ENCODE measurements around the gene PRIMA1. TPM values are rescaled to one million over a fixed set of nuclear protein-coding genes. Genes with fewer than 3 reads are reported as not detected.

PRIMA1 gene
- total RNA-seq, 1 experiment from 2014 or later, result 1.0 TPM

DNA sequence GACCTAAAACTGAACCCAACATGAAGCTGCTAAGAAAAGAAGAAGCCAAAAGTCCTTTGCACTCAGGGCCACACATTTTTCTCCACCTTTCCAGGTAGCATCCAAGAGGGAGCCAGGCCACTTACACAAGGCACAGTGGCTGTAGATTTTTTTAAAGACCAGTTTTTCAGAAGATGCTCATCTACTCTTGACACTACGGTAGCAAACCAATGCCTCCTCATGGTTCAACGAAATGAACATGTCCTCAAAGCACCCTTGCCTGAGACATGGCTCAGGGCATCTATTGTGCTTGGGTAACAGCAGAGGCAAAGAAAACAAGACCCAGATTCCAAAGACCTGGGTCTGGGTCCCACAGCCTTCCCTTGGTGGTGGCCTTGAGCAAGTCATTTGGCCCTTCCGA is 22.3 kb downstream of the PRIMA1 start:
- no TSS peak for BruUV-seq (replicated peaks)
- no peaks in the 10 kb centered on the region for H3K4me1 Mint-ChIP-seq (ENCODE audit: low read depth, unreplicated experiment)
- no peaks in the 10 kb centered on the region for H3K36me3 ChIP-seq (ENCODE audit: control insufficient read depth, insufficient read depth, low read length)
- no peaks in the 10 kb centered on the region for H3K9me3 ChIP-seq
- ChIA-PET POLR2A (no interaction called here), CTCF (no interaction called here)
- H3K27ac Mint-ChIP-seq (ENCODE audit: unreplicated experiment), result no peak overlapping the region
- no peak for DNase-seq
- H3K4me3 ChIP-seq (ENCODE audit: low read depth, low read length), result no peak overlapping the region
- H3K36me3 Mint-ChIP-seq (ENCODE audit: insufficient read depth, unreplicated experiment), result no peaks in the 10 kb centered on the region
- no peaks in the 10 kb centered on the region for H3K27me3 ChIP-seq (replicated peaks; ENCODE audit: control insufficient read depth, insufficient read depth, low read length)
- no peak overlapping the region for H3K4me3 Mint-ChIP-seq (ENCODE audit: unreplicated experiment)
- H3K4me1 ChIP-seq, result no peaks in the 10 kb centered on the region
- intact Hi-C loops (cut with micrococcal nuclease; ENCODE audit: unreplicated experiment), result no loop called here
- TF ChIP-seq CTCF (IDR thresholded peaks at IDR 0.05; ENCODE audit: insufficient read depth in 1 of 2, low read depth in 1 of 2, low read length in 1 of 2, severe bottlenecking in 1 of 2, unreplicated experiment in 1 of 2), result no peak
- no peaks in the 10 kb centered on the region for H3K27me3 Mint-ChIP-seq (ENCODE audit: insufficient read depth, unreplicated experiment)
- H3K9me3 Mint-ChIP-seq (ENCODE audit: unreplicated experiment), result no peaks in the 10 kb centered on the region

DNA sequence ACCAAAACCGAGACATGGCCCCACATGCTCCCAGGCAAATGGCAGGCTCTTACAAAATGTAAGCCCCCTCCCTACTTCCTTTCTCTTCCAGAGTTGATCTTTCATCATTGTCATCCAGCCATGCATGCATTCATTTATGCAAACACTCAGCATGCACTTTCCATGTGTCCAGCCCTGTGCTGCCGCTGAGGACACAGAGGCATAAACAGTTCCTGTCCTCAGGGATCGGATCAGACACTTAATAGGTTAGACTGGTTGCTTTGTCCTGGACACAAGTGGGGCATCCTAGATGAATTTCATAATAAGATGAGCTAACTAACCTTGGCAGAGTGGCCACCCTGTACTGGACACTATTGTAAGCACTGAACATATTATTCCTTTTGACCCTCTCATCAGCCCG is 23.1 kb downstream of the PRIMA1 start:
- no TSS peak for BruUV-seq (replicated peaks)
- Histone ChIP-seq H3K4me1 (no peaks in the 10 kb centered on the region), H3K9me3 (no peaks in the 10 kb centered on the region), H3K27me3 (replicated peaks; ENCODE audit: control insufficient read depth, insufficient read depth, low read length) (no peaks in the 10 kb centered on the region), H3K36me3 (ENCODE audit: control insufficient read depth, insufficient read depth, low read length) (no peaks in the 10 kb centered on the region), H3K4me3 (ENCODE audit: low read depth, low read length) (no peak overlapping the region)
- H3K27me3 Mint-ChIP-seq (ENCODE audit: insufficient read depth, unreplicated experiment), result no peaks in the 10 kb centered on the region
- H3K27ac Mint-ChIP-seq (ENCODE audit: unreplicated experiment), result no peak overlapping the region
- POLR2A ChIA-PET, result no interaction called here
- intact Hi-C loops (cut with micrococcal nuclease; ENCODE audit: unreplicated experiment), result no loop called here
- no peaks in the 10 kb centered on the region for H3K4me1 Mint-ChIP-seq (ENCODE audit: low read depth, unreplicated experiment)
- H3K9me3 Mint-ChIP-seq (ENCODE audit: unreplicated experiment), result no peaks in the 10 kb centered on the region
- no peaks in the 10 kb centered on the region for H3K36me3 Mint-ChIP-seq (ENCODE audit: insufficient read depth, unreplicated experiment)
- DNase-seq, result no peak
- CTCF ChIA-PET, result no interaction called here
- H3K4me3 Mint-ChIP-seq (ENCODE audit: unreplicated experiment), result no peak overlapping the region
- TF ChIP-seq CTCF (IDR thresholded peaks at IDR 0.05; ENCODE audit: insufficient read depth in 1 of 2, low read depth in 1 of 2, low read length in 1 of 2, severe bottlenecking in 1 of 2, unreplicated experiment in 1 of 2), result no peak

DNA sequence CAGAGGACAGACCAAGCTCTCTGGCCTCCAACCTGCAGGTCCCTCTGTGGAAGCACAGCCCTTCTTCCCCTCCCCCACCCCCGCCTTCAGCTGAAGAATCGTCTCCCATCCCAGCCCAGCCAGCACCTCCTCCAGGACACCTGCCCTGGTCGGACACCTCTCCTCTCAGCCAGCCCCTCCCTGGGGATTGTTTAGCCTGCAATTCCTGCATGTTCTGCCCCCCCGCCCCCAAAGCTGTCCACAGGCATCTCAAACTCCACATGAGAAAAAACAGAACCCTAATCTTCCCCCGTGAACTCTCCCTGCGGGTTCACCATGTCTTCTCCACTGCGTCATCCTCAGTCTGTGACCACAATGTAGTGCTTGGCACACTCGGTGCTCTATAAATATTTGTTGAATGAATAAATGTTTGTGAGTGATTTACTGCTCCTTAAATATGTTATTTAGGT is 24.1 kb downstream of the PRIMA1 start:
- Mint-ChIP-seq H3K27ac (ENCODE audit: unreplicated experiment) (no peak overlapping the region), H3K4me3 (ENCODE audit: unreplicated experiment) (no peak overlapping the region), H3K27me3 (ENCODE audit: insufficient read depth, unreplicated experiment) (no peaks in the 10 kb centered on the region), H3K36me3 (ENCODE audit: insufficient read depth, unreplicated experiment) (no peaks in the 10 kb centered on the region), H3K9me3 (ENCODE audit: unreplicated experiment) (no peaks in the 10 kb centered on the region), H3K4me1 (ENCODE audit: low read depth, unreplicated experiment) (no peaks in the 10 kb centered on the region)
- no TSS peak for BruUV-seq (replicated peaks)
- intact Hi-C loops (cut with micrococcal nuclease; ENCODE audit: unreplicated experiment), result no loop called here
- Histone ChIP-seq H3K9me3 (no peaks in the 10 kb centered on the region), H3K4me3 (ENCODE audit: low read depth, low read length) (no peak overlapping the region), H3K36me3 (ENCODE audit: control insufficient read depth, insufficient read depth, low read length) (no peaks in the 10 kb centered on the region), H3K27me3 (replicated peaks; ENCODE audit: control insufficient read depth, insufficient read depth, low read length) (no peaks in the 10 kb centered on the region), H3K4me1 (no peaks in the 10 kb centered on the region)
- no peak for TF ChIP-seq CTCF (IDR thresholded peaks at IDR 0.05; ENCODE audit: insufficient read depth in 1 of 2, low read depth in 1 of 2, low read length in 1 of 2, severe bottlenecking in 1 of 2, unreplicated experiment in 1 of 2)
- ChIA-PET POLR2A (no interaction called here), CTCF (no interaction called here)
- DNase-seq, result no peak
